HG03045 (cell line): ENCODE data around the gene ZP2.
"Not testable (repeated sequence)": the region's sequence is repeated elsewhere in the genome, so short reads cannot be mapped to it uniquely, and the experiment has no call there.

ENCODE experiments used
- ATAC-seq: cut with Tn5 transposase; IDR thresholded peaks from one replicate; pipeline ENCODE4 v1.9.1; 2021; ENCODE audit warnings: mild to moderate bottlenecking, moderate library complexity; ENCODE audit not compliant: unreplicated experiment

Gene ZP2

GRCh38 chr16:21175397-21175796 is 36.0 kb downstream of the ZP2 start:
- ATAC-seq, result no peak

- no peak for ATAC-seq
These were observed 38.7 kb downstream of the ZP2 start for GRCh38 chr16:21172650-21173049.

GRCh38 chr16:21170116-21170515 is 41.3 kb downstream of the ZP2 start:
- not testable (repeated sequence) for ATAC-seq

- ATAC-seq, result no peak
These were observed 42.0 kb downstream of the ZP2 start for GRCh38 chr16:21169249-21169981.

GRCh38 chr16:21167929-21168602 is 43.3 kb downstream of the ZP2 start:
- ATAC-seq, result no peak

- ATAC-seq, result no peak
These were observed 44.0 kb downstream of the ZP2 start for GRCh38 chr16:21167360-21167759.

GRCh38 chr16:21166561-21166961 is 44.8 kb downstream of the ZP2 start:
- no peak for ATAC-seq

- ATAC-seq, result no peak
These were observed 46.7 kb downstream of the ZP2 start for GRCh38 chr16:21164521-21165168.

- no peak for ATAC-seq
These were observed 47.8 kb downstream of the ZP2 start for GRCh38 chr16:21163576-21163975.

- no peak for ATAC-seq
These were observed 48.7 kb downstream of the ZP2 start for GRCh38 chr16:21162661-21163151.

GRCh38 chr16:21161211-21161610 is 50.2 kb downstream of the ZP2 start:
- ATAC-seq, result no peak

GRCh38 chr16:21160276-21160675 is 51.1 kb downstream of the ZP2 start:
- no peak for ATAC-seq

- ATAC-seq, result no peak
These were observed 52.0 kb downstream of the ZP2 start for GRCh38 chr16:21159281-21159951.

- ATAC-seq, result peak; percentile 83
These were observed 52.9 kb downstream of the ZP2 start, which contains the start of gene LDAF1 for GRCh38 chr16:21158208-21159110. LDAF1 (plus strand) TSS chr16:21158674; CDS start chr16:21161183, 2,509 bp downstream.

- ATAC-seq, result no peak
These were observed 53.7 kb downstream of the ZP2 start for GRCh38 chr16:21157632-21158031.

- ATAC-seq, result no peak
These were observed 54.5 kb downstream of the ZP2 start for GRCh38 chr16:21156767-21157467.

- ATAC-seq, result not testable (repeated sequence)
These were observed 55.4 kb downstream of the ZP2 start for GRCh38 chr16:21156011-21156410.

GRCh38 chr16:21153124-21153729 is 58.1 kb downstream of the ZP2 start:
- ATAC-seq, result not testable (repeated sequence)
